Astrocyte (in vitro differentiated cells and primary cell): ENCODE measurements around the gene HNRNPUL1. TPM values are rescaled to one million over a fixed set of nuclear protein-coding genes. Genes with fewer than 3 reads are reported as not detected.
A peak's percentile ranks its signal among the peaks of the same experiment; 100 is the strongest.

Experiments used
- DNase-seq: peaks from one replicate; pipeline ENCODE4 v3.0.0-alpha.2; 2010; ENCODE audit warnings: low read depth
- FAIRE-seq: peaks from 2 replicates; lab custom pipeline; 2011; peaks lifted over from hg19 to GRCh38; lab: Jason Lieb, UNC
- H2AFZ ChIP-seq: 2 replicates; pipeline ENCODE4 v1.6.0; 2012; ENCODE audit warnings: low read depth, low read length, inconsistent platforms
- H3K27ac ChIP-seq: 2 replicates; pipeline ENCODE4 v1.5.1; 2011; ENCODE audit warnings: low read depth, low read length, inconsistent platforms
- H3K27me3 ChIP-seq: 2 replicates; pipeline ENCODE4 v1.6.0; 2011; ENCODE audit warnings: low read length, inconsistent platforms; ENCODE audit not compliant: insufficient read depth
- H3K36me3 ChIP-seq: 2 replicates; pipeline ENCODE4 v1.5.1; 2011; ENCODE audit warnings: low read length, inconsistent platforms; ENCODE audit not compliant: insufficient read depth
- H3K4me1 ChIP-seq: 2 replicates; pipeline ENCODE4 v1.5.1; 2011; ENCODE audit warnings: low read length, inconsistent platforms; ENCODE audit not compliant: insufficient read depth
- H3K4me2 ChIP-seq: 2 replicates; pipeline ENCODE4 v1.6.0; 2012; ENCODE audit warnings: low read length, inconsistent platforms
- H3K4me3 ChIP-seq: 2 replicates; pipeline ENCODE4 v1.5.1; 2011; ENCODE audit warnings: low read depth, mild to moderate bottlenecking, low read length, inconsistent platforms; ENCODE audit not compliant: insufficient read depth
- H3K79me2 ChIP-seq: 2 replicates; pipeline ENCODE4 v1.6.0; 2012; ENCODE audit warnings: mild to moderate bottlenecking, low read length, inconsistent platforms; ENCODE audit not compliant: insufficient read depth
- H3K9ac ChIP-seq: 2 replicates; pipeline ENCODE4 v1.6.0; 2012; ENCODE audit warnings: mild to moderate bottlenecking, low read length, inconsistent platforms
- H3K9me3 ChIP-seq: 2 replicates; pipeline ENCODE4 v1.5.1; 2012; ENCODE audit warnings: low read depth, mild to moderate bottlenecking, low read length, inconsistent platforms; ENCODE audit not compliant: insufficient read depth
- H4K20me1 ChIP-seq: 2 replicates; pipeline ENCODE4 v1.6.0; 2012; ENCODE audit warnings: low read length, inconsistent platforms; ENCODE audit not compliant: insufficient read depth
- H3K27ac Mint-ChIP-seq: one replicate; pipeline ENCODE4 v1.8.0; 2021; ENCODE audit warnings: mild to moderate bottlenecking, mixed read lengths; ENCODE audit not compliant: unreplicated experiment
- H3K27me3 Mint-ChIP-seq: one replicate; pipeline ENCODE4 v1.8.0; 2021; ENCODE audit warnings: low read depth, mixed read lengths; ENCODE audit not compliant: unreplicated experiment
- H3K36me3 Mint-ChIP-seq: one replicate; pipeline ENCODE4 v1.8.0; 2021; ENCODE audit warnings: low read depth, mixed read lengths; ENCODE audit not compliant: unreplicated experiment
- H3K4me1 Mint-ChIP-seq: one replicate; pipeline ENCODE4 v1.8.0; 2021; ENCODE audit warnings: low read depth, mixed read lengths; ENCODE audit not compliant: unreplicated experiment
- H3K4me3 Mint-ChIP-seq: one replicate; pipeline ENCODE4 v1.8.0; 2021; ENCODE audit warnings: mild to moderate bottlenecking, moderate library complexity, mixed read lengths; ENCODE audit not compliant: unreplicated experiment
- H3K9me3 Mint-ChIP-seq: one replicate; pipeline ENCODE4 v1.8.0; 2021; ENCODE audit warnings: mild to moderate bottlenecking, mixed read lengths; ENCODE audit not compliant: unreplicated experiment
- EZH2 ChIP-seq: IDR thresholded peaks from 2 replicates; pipeline ENCODE4 v1.6.1; 2012; ENCODE audit warnings: mild to moderate bottlenecking, low read length, inconsistent platforms; ENCODE audit not compliant: insufficient read depth
- total RNA-seq: library from RNA; stranded (reverse); gene quantifications from 2 replicates; pipeline ENCODE4 v1.2.1, GENCODE V29; 2021
- TF ChIP-seq, protein P1 (sequence below): IDR thresholded peaks from 2 replicates; pipeline ENCODE4 v1.5.1; 2011; ENCODE audit warnings: low read depth, mild to moderate bottlenecking, inconsistent platforms, low read length, moderate library complexity; ENCODE audit not compliant: insufficient read depth

Gene HNRNPUL1
- total RNA-seq, 1 donor from 2014 or later: 174 TPM

DNA sequence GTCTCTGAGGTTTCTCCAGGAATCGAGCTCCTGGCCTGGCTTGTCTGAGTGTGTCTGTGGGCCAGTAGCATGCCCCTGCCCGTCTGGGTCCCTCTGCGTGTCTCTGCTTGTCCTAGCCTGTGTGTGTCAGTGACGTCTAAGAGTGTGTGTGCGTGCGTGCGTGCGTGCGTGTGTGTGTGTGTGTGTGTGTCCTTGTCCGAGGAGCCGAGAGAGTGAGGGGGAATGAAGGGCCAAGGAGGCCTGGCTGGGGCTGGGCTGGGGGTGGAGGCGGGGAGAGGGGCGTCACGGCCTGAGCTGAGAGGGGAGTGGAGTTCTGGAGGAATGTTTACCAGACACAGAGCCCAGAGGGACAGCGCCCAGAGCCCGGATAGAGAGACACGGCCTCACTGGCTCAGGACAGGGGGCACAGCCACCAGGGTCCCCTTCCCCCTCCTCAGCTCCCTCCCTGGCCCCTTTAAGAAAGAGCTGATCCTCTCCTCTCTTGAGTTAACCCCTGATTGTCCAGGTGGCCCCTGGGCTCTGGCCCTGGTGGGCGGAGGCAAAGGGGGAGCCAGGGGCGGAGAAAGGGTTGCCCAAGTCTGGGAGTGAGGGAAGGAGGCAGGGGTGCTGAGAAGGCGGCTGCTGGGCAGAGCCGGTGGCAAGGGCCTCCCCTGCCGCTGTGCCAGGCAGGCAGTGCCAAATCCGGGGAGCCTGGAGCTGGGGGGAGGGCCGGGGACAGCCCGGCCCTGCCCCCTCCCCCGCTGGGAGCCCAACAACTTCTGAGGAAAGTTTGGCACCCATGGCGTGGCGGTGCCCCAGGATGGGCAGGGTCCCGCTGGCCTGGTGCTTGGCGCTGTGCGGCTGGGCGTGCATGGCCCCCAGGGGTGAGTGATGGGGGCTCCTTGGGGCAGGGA, 45.3 kb upstream of the HNRNPUL1 start, which contains the start of gene AXL:
AXL (plus strand) TSS at position 609 of the 893 bp plus-strand sequence; CDS start at position 779, 170 bp downstream.
- Mint-ChIP-seq H3K27ac (peak within 1 kb of the TSS; percentile 70), H3K4me1 (peaks cover 32% of the 10 kb centered on the region), H3K4me3 (peak within 1 kb of the TSS; percentile 92), H3K36me3 (peaks cover 12% of the 10 kb centered on the region), H3K27me3 (no peaks in the 10 kb centered on the region), H3K9me3 (peaks cover 4% of the 10 kb centered on the region)
- Histone ChIP-seq H3K9ac (peak within 1 kb of the TSS; percentile 100), H2AFZ (peak within 1 kb of the TSS; percentile 64), H3K4me2 (peak within 1 kb of the TSS; percentile 100), H3K4me1 (peaks cover 35% of the 10 kb centered on the region), H4K20me1 (no peaks in the 10 kb centered on the region), H3K27me3 (no peaks in the 10 kb centered on the region), H3K36me3 (peaks cover 13% of the 10 kb centered on the region), H3K9me3 (no peaks in the 10 kb centered on the region), H3K79me2 (peaks cover 43% of the 10 kb centered on the region), H3K4me3 (peak within 1 kb of the TSS; percentile 98), H3K27ac (peak within 1 kb of the TSS; percentile 93)
- FAIRE-seq: no peak
- DNase-seq: peak; percentile 83
- TF ChIP-seq EZH2: no peak
- TF ChIP-seq, protein P1, sequence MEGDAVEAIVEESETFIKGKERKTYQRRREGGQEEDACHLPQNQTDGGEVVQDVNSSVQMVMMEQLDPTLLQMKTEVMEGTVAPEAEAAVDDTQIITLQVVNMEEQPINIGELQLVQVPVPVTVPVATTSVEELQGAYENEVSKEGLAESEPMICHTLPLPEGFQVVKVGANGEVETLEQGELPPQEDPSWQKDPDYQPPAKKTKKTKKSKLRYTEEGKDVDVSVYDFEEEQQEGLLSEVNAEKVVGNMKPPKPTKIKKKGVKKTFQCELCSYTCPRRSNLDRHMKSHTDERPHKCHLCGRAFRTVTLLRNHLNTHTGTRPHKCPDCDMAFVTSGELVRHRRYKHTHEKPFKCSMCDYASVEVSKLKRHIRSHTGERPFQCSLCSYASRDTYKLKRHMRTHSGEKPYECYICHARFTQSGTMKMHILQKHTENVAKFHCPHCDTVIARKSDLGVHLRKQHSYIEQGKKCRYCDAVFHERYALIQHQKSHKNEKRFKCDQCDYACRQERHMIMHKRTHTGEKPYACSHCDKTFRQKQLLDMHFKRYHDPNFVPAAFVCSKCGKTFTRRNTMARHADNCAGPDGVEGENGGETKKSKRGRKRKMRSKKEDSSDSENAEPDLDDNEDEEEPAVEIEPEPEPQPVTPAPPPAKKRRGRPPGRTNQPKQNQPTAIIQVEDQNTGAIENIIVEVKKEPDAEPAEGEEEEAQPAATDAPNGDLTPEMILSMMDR: no peak

DNA sequence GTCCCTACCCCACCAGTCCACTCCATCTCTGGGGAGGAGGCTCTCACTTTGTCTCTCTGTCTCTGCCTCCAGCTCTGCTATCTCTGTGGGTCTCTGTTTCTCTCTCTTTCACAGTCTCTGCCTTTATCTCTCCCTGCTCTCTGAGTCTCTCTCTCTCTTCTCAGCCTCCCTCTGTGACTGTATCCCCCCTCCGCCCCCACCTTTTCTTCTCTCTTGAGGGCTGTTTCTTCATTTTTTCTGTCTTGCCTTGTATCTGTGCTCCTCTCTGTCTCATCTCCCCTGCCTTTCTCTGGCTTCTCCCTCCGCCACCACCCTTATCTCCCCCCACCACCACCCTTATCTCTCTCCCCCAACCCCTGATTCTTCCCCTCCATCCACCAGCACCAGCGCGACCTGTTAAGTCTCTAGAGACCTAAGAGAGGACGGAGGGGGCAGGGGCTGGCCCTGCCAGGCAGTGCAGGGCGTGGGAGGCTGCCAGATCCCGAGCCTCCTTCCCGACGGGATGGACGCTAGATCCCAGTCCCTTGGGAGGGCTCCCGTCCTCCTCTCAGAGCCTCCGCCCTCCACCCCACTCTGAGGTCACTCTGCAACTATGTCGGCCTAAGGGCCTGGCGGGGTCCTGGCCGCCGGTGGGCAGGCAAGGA, 44.1 kb upstream of the HNRNPUL1 start:
- Mint-ChIP-seq H3K9me3 (no peaks in the 10 kb centered on the region), H3K27ac (peak overlapping the region; percentile 70), H3K4me3 (peak overlapping the region; percentile 92), H3K36me3 (peaks cover 14% of the 10 kb centered on the region), H3K4me1 (peaks cover 41% of the 10 kb centered on the region), H3K27me3 (no peaks in the 10 kb centered on the region)
- peak overlapping the region; percentile 93 for H3K27ac ChIP-seq
- H3K36me3 ChIP-seq: peaks cover 18% of the 10 kb centered on the region
- H3K79me2 ChIP-seq: peaks cover 54% of the 10 kb centered on the region
- TF ChIP-seq, protein P1: no peak
- TF ChIP-seq EZH2: no peak
- H4K20me1 ChIP-seq: peaks cover 2% of the 10 kb centered on the region
- peak overlapping the region; percentile 98 for H3K4me3 ChIP-seq
- no peaks in the 10 kb centered on the region for H3K27me3 ChIP-seq
- H3K9me3 ChIP-seq: no peaks in the 10 kb centered on the region
- peaks cover 47% of the 10 kb centered on the region for H3K4me1 ChIP-seq
- peak overlapping the region; percentile 100 for H3K9ac ChIP-seq
- H2AFZ ChIP-seq: no peak overlapping the region
- H3K4me2 ChIP-seq: peak overlapping the region; percentile 100
- DNase-seq (peak; percentile 43), FAIRE-seq (no peak)
